ENCODE data around the gene KCNC3. TPM values are rescaled to one million over a fixed set of nuclear protein-coding genes. Genes with fewer than 3 reads are reported as not detected.

The KCNC3 gene
- total RNA-seq (2014; rRNA removed; shearing (Covaris generic)) = 0.22 TPM in 1 of 2 replicates, not detected in the other

DNA sequence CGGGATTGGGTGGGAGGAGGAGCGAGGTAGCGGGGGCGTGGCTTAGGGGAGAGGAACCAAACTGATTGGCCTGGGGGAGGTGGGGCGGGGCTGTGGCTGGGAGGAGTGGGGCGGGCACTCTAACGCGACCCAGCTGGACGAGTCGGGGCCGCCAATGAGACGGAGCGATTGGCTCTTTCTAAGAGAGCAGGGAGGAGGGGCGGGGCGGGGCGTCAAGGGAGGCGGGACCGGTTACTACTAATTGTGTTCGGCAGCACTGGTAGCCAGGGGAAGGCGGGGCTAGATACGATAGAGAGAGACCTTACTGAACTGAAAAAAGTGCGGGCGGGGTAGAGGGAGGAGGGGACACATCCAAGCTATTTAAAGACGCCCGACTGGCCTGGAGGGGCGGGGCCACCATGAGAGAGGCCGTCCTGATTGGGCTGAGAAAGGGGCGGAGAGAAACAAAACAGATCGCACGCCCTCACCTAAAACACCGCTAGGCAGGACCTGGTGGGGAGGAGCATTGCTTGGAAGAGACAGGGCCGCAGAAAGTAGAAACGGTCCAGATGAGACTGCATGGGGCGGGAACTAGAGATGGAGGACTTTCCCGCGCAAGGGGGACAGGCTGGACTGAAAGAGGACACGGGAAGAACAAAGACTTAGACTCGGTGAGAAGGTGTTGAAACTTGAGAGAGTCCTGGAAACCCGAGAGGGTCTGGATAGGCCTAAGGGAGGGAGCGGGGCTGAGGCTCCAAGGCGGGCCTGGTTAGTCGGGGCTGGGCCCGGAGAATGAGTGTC lies at the start of gene KCNC3:
Gene KCNC3 (minus strand): TSS at position 232 of the 780 bp plus-strand sequence. CDS start 295 bp downstream, outside the sequence.
- DNase-seq (ENCODE audit: low spot score) = peak; percentile 100

DNA sequence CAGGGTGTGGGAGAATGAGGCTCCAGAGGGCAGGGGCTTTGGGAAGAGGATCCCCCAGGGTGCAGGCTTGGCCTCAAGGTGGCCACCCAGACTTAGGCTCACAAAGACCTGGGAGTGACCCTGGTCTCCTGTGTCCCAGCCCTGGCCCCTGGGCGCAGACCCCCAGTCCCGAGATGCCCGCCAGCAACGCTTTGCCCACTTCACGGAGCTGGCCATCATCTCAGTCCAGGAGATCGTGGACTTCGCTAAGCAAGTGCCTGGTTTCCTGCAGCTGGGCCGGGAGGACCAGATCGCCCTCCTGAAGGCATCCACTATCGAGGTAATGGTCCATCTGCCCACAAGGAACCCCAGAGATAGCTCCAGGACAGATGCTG lies 49.7 kb upstream of the KCNC3 start:
- no peak for DNase-seq (ENCODE audit: low spot score)

DNA sequence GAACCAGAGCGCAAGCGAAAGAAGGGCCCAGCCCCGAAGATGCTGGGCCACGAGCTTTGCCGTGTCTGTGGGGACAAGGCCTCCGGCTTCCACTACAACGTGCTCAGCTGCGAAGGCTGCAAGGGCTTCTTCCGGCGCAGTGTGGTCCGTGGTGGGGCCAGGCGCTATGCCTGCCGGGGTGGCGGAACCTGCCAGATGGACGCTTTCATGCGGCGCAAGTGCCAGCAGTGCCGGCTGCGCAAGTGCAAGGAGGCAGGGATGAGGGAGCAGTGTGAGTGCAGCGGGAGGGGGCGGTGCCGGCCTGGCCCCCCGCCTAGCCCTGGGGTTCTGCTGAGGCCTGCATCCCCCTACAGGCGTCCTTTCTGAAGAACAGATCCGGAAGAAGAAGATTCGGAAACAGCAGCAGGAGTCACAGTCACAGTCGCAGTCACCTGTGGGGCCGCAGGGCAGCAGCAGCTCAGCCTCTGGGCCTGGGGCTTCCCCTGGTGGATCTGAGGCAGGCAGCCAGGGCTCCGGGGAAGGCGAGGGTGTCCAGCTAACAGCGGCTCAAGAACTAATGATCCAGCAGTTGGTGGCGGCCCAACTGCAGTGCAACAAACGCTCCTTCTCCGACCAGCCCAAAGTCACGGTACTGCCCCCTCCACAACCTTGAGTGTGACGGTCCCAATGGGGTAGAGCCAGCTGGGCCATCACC lies 49.1 kb upstream of the KCNC3 start:
- no peak for DNase-seq (ENCODE audit: low spot score)

DNA sequence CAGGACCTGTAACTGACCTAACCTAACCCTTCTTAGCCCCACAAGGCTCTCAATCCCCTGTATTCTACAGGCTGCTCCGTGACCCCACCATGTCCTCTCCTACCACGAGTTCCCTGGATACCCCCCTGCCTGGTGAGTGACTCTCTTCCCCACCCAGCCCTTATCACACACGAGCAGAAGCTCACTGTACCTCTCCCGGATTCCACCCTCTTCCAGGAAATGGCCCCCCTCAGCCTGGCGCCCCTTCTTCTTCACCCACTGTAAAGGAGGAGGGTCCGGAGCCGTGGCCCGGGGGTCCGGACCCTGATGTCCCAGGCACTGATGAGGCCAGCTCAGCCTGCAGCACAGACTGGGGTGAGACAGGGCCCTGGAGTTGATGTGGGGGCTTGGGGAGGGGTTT lies 48.3 kb upstream of the KCNC3 start:
- no peak for DNase-seq (ENCODE audit: low spot score)

DNA sequence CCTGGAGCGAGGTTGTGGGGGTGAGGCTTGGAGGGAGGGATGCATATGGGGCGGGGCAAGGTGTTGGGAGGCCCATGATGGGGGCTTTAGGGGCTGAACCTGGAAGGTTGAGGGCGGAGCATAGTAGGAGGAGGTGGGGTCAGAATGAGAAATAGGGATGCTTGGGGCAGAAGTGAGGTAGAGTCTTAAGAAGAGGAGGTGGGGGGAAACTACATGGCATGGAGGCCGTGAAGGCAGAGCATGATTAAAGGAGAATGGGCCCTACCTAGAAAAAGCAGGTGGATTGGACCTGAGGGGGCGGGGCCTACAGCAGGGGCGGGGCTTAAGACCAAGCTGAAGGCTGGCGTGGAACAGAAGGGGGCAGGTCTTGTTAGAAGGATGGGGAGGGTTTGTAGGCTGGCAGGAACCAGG lies 47.9 kb upstream of the KCNC3 start:
- DNase-seq (ENCODE audit: low spot score) = no peak

DNA sequence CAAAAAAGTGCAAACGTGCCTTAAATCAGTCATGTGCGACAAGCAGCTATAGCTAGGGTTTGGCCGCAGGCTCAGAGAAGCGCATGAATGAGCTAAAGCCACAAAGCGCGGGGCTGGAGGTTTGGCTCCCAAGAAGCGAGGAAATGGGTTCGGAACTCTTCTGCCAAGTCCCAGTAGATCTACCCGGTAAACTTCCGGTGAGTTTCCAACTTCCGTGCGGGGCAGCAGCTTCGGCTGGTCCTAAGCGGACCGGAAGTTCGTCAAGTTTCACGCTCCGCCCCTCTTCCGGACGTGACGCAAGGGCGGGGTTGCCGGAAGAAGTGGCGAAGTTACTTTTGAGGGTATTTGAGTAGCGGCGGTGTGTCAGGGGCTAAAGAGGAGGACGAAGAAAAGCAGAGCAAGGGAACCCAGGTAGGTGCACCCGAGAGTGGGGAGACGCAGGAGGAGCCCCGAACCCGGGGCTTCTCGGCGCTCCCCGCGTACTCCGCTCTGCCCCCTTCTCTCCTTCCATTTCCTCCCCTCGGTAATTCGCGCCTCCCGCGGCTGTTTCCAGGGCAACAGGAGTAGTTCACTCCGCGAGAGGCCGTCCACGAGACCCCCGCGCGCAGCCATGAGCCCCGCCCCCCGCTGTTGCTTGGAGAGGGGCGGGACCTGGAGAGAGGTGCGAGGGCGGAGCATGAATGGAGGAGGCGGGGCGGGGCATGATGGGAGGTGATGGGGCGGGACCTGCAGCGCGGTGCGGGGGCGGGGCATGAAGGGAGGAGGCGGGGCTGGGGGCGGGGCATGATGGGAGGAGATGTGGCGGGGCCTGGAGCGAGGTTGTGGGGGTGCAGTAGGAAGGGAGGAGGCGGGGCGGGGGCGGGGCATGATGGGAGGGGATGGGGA lies 47.2 kb upstream of the KCNC3 start, which contains the start of gene NR1H2:
Gene NR1H2 (plus strand): TSS at position 292 of the 885 bp plus-strand sequence. CDS start 1,149 bp downstream, outside the sequence.
- peak; percentile 97 for DNase-seq (ENCODE audit: low spot score)

DNA sequence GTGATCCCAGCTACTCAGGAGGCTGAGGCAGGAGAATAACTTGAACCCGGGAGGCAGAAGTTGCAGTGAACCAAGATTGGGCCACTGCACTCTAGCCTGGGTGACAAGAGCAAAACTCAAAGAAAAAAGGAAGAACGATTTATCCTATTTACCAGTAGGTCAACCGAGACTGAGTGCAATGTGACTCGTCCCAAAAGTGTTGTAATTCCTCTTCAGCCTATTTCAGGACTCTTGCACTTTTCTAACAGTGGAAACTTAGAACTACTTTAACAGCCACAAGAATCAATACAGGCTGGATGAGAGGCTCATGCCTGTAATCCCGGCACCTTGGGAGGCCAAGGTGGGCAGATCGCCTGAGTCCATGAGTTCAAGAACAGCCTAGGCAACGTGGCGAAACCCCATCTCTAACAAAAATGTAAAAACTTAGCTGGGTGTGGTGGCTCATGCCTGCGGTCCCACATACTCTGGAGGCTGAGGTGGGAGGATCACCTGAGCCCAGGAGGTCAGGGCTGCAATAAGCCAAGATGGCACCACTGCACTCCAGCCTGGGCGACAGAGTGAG lies 42.8 kb upstream of the KCNC3 start:
- DNase-seq (ENCODE audit: low spot score) = no peak

DNA sequence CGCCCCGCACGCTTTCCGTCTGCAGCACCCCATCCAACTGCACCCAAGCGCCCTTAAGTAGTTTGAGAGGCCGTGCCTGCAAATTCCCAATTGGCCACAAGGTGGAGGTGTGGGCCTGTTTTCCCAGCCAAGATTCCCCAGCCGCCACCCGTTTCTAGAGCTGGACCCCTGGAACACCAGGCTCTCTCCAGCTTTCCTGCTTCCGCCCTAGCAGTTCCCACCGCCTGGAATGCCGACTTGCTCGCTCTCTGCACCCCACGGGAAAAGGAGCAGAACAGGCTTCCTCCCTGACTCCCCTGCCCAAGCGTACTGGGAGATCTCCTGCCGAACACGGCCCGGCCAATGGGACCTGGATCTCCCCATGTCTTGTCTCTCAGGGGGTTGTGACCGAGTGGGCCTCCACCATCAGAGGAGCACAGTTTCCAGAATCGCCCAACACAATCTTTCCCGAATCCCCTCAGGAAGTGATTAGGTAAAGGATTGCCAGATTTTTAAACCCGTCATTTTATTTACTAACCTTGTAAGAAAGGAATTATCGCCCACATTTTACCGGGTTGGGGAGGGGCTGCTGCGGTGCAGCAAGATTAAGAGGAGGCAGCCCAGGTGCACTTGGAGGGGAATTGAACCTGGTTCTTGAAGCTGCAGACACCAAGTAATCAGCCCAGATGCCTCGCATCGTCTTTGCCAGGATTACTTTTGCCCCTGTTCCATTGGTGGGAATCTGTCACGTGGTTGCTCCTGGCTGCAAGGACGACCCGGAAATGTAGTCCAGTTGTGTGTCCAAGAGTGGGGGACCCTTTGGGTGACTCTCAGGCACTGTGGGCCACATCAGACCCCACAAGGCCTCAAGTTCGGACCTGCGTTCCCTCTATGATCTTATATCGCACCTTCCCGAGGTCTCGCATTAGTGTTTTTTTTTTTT lies 39.7 kb upstream of the KCNC3 start:
- DNase-seq (ENCODE audit: low spot score) = peak; percentile 76

DNA sequence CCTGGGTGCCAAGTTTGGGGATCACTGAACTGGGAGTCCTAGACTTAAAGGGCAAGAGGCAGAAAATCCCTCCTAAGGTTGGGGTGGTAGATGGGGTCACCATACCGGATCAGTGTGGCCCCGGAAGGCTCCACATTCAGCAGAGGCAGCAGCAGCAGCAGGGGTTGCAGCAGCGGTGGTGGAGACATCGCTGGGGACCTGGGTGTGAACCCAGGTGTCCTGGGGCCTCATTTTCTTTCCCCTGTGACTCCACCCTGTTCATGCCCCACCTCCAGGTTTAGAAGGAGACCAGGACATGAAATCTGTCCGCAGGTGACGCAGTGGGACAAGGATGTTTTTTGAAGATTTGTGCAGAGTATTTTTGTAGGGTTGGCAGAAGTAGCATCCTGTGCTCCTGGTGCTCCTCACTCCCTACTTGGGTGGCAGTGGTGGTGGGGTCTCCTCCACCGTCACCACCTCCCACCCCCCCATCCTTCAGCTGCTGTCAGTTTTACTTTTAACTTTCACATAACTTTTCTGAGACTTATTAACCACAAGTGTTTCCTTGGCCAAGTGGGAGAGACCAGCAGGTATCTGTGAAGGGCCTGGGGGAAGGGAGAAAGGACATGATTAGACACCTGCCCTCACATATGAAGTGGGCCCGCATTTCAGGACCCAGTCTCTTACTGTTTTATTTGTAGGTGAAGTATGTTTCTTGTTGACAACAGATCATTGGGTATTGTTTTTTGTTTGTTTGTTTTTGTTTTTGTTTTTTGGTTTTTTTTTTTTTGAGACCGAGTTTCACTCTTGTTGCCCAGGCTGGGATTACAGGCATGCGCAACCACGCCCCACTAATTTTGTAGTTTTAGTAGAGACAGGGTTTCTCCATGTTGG lies 36.5 kb upstream of the KCNC3 start, which contains the start of gene NAPSA:
Gene NAPSA (minus strand): TSS at position 206 of the 873 bp plus-strand sequence. CDS start 18 bp downstream, at position 188.
- DNase-seq (ENCODE audit: low spot score) = no peak

DNA sequence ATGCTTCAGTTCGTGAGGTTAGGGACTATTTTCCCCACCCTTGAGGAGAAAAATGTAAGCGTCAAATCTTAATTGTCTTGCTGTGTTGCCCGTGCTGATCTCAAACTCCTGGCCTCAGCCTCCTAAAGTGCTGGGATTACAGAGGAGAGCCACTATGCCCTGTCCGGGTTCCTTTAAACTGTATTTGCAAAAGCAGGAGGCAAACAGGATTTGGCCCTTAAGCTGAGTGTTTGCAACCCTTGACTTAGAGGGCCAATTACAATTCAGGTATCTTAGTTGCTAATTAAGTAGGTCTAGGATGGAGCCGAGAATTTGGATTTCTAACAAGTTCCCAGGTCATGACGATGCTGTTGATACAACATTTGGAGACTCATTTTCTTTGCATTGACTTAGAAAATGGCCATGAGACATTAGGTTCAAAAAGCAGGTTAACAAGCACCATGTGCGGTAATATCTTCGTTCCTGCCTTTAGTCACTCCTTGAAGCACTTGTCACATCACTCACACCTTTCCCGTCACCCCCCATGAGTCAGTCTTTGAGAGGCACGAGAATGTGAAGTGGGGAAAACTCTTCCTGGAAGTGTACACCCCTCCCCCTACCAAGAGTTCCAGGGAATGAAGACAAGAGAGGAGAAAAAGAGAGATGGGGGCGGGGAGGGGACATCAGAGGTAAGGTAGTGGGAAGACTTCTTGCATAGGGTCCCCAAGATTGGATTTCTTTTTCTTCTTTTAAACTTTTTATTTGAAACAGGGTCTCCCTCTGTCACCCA lies 33.7 kb upstream of the KCNC3 start:
- DNase-seq (ENCODE audit: low spot score) = no peak

DNA sequence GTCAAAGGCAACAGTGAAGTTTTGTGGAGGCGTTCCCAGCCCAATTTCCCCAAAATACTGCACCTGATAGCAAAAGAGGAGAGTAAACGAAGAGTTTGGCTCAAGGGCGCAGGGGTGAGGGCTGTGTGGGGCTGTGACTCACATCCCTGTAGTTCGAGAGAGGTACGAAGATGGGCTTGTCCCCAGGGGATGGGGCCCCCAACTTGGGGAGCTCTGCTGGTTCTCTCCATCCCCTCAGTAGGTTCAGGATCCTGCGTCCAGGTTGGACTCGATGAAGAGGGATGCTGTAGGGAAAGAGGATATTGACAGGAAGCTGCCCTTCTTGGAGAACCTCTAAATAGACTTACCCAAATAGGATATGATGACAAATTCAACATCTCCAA lies 32.8 kb upstream of the KCNC3 start:
- DNase-seq (ENCODE audit: low spot score) = no peak

DNA sequence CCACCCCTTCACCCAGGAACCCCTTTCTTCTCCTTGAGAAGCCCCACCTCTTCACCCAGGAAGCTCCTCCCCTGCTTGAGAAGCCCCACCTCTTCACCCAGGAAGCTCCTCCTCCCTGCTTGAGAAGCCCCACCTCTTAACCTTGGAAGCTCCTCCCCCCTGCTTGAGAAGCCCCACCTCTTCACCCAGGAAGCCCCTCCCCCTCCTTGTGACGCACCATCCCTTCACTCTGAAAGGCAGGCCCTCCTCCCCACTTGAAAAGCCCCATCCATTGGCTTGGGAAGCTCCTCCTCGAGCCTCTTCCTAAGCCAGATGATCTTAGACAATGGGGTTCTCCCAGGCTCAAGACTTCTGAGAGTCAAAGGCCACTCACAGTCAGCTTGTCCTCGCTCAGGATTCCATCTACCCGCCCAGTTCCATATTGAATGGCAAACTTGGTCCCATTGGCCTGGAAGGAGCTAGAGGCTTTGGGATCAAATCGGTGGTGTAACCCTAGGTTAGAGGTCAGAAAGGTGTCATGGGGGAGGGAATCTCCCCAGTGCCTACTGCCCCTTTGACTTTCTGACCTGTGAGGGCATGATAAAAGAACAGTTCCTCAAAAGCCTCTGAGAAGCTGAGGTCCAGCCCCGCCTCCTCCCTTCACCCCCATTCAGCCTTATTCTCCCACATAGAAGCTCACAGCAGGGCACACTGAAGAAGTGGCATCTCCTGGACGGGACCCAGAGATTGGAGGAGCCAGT lies 32.3 kb upstream of the KCNC3 start:
- no peak for DNase-seq (ENCODE audit: low spot score)

DNA sequence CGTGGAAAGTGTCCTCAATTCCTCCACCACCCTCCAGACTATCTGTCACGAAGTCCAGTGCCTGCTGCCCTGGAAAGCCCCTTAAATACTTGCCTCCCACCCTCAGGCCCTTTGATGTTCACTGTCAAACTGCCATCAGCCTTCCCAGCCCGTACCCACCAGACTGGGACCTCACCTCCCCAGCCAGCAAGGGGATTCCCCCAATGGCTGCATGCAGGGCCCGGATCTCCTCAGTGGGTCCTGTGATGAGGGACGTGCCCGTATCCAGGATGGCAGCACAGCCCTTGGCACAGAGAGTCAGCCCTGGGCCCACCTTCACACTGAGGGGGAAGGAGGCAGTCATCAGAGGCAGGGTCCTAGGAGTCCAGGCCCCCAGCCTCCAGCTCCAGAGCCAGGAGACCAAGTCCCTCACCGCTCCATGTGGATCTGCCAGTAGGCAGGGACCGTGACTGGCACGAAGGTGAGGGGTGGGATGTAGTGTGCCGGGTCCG lies 30.2 kb upstream of the KCNC3 start:
- DNase-seq (ENCODE audit: low spot score) = no peak

DNA sequence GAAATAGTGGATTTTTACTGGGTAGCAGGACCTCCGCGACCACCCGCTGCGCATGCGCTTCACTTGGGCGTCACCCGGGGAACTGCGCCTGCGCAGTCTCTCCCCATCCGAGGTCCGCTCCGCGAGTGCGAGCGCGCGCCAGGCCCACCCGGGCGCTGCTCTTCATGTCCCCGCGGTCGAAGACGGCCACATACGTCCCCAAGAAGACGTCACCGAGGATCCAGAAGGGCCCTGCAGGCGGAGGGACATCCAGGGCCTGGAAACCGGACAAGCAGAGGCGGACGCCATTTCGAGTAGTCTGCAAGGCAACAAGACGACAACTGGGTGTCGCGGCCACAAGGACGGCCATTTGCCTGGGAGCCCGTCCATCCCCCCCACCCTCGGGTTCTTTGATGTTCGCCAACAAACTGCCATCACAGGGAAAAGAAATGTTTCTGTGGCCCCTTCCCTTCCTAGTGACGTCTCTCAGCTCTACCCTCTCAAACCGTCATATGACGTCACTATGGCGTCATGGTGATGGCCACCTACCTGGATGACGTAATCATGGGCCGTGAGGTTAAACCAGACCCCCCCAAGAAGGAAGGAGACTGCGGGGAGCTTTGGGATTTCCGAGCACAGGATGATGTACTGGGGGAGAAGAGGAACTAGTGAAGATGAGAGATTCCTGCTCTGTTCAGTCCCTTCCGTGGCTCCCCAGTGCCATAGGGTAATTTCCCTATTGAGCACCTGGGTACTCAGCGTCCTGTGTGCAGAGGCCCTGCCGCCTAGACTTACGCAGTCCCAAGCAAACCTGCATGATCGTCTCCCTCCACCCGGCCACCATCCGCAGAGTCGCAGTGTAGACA lies 29.5 kb upstream of the KCNC3 start:
- DNase-seq (ENCODE audit: low spot score) = no peak

DNA sequence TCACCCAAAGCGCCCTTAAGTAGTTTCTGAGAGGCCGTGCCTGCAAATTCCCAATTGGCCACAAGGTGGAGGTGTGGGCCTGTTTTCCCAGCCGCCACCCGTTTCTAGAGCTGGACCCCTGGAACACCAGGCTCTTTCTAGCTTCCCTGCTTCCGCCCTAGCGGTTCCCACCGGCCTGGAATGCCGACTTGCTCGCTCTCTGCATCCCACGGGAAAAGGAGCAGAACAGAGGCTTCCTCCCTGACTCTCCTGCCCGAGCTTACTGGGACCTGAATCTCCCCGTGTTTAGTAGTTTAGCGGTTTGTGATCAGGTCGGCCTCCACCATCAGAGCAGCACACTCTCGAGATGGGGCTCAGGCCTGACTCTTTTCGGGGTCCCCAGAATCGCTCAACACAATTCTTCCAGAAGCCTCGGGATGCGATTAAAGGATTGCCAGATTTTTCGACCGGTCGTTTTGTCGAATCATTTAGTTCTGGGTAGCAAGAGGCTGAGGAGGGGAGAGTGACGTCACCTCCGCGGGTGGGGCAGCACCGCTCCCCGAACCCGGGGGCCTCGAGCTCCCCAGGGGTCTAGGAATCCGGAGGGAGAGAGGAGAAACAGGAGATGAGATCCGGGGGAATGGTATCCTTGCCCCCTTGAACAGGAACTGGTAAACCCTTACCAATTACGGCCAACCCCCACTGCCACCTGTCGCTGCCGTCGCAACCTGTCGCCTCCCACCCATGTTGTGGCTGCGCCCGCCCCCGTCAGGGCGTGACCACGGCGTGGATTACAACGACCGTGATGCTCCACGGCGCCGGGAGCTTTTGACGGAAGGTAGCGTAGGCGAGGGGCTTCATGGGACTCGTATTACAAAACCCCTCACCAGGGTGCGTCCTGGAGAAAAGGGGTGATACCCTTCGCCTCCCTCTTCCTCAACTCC lies 28.3 kb upstream of the KCNC3 start:
- peak; percentile 62 for DNase-seq (ENCODE audit: low spot score)

DNA sequence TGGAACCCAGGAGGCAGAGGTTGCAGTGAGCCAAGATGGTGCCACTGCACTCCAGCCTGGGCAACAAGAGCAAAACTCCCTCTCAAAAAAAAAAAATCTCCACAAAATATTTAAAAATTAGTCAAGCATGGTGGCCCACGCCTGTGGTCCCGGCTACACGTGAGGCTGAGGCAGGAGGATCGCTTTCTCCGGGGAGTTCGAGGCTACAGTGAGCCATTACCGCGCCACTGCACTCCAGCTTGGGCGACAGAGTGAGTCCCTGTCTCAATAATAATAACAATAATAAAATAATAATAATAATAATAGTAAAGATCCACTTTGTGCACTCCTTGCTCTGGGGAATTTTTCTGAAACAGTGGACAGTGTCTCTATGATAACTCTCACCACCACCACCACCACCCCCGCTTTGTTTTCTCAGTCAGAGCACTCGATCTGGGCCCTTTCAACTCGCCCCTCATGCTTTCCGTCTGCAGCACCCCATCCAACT lies 27.6 kb upstream of the KCNC3 start:
- no peak for DNase-seq (ENCODE audit: low spot score)

Measured in A172 (cell line).